HG03025 (cell line): ENCODE measurements around the gene EYA2.
"Not testable (repeated sequence)": the region's sequence is repeated elsewhere in the genome, so short reads cannot be mapped to it uniquely, and the experiment has no call there.

ENCODE experiments used
- ATAC-seq: cut with Tn5 transposase; IDR thresholded peaks from one replicate; pipeline ENCODE4 v1.9.1; 2021; ENCODE audit warnings: mild to moderate bottlenecking, moderate library complexity; ENCODE audit not compliant: unreplicated experiment, low FRiP score

EYA2 gene

DNA sequence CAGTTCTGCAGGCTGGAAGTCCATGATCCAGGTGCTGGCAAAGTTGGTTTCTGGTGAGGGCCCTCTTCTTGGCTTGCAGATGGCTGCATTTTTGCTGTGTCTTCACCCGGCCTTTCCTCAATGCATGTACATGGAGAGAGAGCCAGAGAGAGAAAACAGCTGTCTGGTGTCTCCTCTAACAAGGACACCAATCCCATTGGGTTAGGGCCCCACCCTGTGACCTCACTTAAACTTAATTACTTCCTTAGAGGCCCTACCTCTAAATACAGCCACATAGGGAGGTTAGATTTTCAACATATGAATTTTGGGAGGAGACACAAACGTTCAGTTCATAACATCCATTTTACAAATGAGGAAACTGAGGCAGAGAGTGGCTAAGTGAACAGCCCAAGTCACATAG is 259.4 kb downstream of the EYA2 start:
- ATAC-seq: no peak

DNA sequence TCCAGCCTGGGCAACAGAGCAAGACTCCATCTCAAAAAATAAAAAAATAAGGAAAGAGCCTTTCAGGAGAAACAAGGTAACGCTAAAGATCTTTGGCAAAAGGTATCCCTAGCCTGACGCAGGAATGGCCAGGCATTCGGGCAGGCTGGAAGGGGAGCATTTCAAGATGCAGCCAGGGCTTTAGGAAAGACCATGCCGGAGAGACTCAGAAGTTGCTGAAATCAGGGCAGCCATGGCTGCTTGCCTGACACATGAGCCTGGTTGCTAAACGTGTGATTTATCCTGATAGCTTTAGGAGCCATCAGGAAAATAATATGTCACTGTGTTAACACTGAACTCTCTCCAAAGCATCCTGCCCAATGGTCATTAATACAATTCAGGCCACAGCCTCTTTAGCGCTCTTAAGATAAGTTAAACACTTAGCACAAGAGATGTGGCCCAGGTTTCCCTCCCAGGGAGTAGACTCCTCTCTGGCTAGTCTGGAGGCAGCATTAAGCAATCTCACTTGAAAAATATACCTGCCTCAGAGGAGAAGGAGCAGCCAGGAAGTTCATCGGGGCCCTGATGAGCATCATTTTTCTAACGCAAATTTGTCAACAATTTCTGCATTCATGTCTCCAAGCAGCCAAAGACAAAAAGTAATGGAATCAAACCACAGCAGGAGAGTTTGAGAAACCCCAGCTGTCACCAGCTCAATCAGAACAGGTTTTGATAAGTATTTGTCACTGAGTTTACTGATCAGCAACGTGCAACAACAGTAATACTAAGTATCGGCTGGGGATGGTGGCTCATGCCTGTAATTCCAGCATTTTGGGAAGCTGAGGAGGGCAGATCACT is 261.9 kb downstream of the EYA2 start:
- no peak for ATAC-seq

DNA sequence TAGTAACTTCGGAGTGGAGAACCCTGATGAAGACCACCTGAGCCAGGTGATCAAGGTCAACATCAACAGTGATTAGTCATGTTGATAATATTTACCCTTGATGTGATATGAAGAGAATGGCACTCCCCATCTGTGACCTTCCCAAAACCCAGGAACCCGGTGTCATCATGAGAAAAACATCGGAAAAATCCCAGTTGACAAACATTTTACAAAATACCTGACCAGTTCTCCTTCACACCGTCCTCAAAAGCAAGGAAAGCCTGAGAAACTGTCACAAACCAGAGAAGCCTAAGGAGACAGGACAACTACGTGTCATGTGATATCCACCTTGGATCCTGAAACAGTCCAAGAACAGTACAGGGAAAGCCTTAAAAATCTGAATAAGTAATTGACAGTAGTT is 264.5 kb downstream of the EYA2 start:
- no peak for ATAC-seq

DNA sequence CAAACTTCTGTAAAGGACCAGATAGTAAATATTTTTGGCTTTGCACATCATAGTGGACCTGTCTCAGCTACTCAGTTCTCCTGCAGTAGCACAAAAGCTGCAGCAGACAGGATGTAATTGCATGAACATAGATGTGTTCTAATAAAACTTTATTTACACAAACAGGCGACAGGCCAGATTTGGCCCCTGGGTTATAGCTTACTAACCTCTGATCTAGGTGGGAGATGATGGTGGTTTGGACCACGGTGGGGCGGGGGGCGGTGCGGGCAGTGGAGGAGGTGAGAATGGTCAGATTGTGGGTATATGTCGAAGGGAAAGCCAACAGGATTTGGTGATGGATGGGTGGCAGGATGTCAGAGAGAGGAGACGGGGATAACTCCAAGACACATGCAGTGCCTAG is 265.6 kb downstream of the EYA2 start:
- ATAC-seq: no peak

DNA sequence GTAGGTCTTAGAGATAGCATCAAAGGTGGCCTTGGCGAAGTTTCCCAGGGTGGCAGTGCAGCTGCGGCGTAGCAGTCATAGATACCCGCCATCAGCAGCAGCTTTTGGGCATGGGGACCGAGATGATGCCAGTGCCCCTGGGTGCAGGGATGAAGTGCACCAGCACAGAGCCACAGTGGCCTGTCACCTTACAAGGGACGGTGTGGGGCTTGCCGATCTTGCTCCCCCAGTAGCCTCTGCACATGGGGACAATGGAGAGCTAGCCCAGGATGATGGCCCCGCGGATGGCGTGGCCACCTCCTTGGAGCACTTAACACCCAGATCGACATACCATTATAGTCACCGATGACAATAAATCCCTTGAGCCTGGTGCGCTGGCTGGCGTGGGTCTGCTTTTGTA is 266.3 kb downstream of the EYA2 start:
- no peak for ATAC-seq

DNA sequence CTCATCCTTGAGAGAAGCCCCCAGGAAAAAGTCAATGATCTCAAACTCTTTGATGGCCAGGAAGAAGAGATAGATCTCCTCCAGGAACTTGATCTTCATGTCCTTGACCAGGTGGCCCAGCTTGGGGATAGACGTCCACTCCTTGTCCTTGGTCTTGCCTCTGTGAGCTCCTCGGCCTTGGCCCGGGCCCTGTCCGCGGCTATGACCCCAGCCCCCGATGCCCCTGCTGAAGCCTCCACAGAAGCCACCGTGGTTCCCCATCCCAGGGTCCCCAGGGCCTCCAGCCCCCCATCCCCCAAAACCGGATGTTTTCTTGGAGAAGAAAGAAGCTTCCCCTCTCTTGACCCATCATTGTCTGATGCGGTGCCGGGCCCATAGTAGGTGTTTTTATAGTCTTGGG is 266.8 kb downstream of the EYA2 start:
- ATAC-seq: no peak

DNA sequence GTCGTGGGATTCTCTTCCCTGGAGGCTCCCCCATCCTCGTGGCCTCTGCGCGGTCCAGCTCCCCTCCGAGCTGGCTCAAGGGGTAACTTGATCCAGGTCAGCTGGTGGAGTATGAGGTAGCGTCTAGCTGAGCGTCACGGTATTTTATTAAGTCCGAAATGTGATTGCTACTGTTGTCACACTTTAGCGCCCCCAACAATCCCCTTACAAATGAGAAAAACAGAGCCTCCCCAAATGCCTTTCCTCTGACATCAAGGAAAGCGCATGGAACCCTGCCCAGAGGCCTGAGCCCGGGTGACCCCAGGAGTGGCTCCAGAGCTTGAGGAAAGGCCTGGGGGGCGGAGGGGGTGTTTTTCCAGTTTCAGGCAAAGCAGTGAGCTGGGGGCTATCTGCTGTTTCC is 269.5 kb downstream of the EYA2 start:
- ATAC-seq: no peak

DNA sequence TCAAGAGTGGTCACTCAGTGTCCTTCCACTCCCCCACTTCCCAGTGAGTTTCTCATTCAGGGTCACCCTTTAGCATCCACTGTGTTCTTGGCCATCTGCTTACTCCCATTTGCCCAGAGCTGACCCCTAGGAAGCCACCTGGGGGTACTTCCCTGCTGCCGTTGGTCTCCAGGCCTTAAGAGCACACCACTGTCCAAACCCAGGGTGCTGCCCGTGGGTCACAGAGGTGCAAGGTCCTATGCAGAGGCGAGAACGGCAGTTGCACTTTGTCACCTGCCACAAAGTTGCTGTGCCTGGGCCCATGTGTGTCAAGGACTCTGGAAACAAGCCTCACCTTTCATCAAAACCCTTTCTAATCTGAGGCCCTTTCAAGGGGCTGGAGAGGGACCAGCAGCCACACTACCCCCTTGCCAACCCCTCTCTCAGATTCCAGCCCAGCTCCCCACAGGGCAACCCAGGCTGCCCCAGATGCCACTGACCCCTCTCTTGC is 270.8 kb downstream of the EYA2 start:
- ATAC-seq: no peak

DNA sequence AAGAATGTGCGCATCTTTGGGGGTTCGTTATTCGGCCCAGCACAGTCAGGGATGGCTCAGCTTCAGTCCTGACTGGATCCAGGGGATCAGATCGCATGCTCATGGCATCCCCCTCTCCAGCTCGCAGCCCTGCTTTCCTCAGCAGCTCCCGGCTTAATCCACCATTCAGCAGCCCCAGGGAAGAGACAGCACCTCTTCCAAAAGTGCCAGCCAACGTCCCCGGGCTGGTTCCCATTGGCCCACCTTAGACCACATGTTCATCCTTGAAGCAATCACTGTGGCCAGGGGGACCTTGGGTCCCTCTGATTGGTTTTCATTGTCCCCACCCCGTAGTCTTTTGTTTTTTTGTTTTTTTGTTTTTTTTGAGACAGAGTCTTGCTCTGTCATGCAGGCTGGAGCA is 273.2 kb downstream of the EYA2 start:
- ATAC-seq: no peak

DNA sequence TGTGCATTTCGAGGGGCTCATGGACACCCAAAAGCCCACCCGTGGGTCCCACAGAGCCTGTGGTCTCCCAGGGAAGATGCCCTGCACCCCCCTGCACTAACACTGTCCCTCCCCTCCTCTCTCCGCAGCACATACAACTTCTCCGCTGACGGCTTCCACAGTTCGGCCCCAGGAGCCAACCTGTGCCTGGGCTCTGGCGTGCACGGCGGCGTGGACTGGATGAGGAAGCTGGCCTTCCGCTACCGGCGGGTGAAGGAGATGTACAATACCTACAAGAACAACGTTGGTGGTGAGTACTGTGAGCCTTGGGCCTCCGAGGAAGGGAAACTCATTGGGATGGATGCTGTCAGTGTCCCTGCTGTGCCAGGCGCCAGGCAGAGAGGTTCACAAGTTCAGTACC is 277.9 kb downstream of the EYA2 start:
- no peak for ATAC-seq

DNA sequence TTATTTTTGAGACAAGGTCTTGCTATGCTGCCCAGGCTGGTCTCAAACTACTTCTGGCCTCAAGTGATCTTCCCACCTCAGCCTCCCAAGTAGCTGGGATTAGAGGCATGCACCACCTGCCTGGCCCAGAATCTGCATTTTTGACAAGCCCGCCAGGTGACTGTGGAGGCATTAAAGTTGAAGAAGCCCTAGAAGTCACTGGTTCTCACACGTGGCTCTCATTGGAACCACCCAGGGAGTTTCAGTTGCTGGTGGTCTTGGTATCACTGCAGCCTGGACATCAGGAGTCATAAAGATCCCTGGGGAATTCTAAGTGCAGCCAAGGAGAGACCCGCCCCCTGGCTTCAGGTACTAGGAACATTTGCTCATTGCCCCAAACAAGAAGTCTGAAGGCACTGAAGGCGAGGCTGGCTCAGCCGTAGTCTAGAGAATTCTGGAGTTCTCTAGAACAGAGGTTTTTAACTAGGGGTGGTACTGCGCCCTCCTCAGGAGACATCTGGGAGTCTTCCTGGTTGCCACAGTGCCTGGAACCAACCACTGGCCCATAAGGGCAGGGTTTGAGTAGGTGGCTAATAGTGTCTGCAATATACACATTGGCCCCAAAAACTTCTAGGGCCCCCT is 279.1 kb downstream of the EYA2 start:
- ATAC-seq: no peak

DNA sequence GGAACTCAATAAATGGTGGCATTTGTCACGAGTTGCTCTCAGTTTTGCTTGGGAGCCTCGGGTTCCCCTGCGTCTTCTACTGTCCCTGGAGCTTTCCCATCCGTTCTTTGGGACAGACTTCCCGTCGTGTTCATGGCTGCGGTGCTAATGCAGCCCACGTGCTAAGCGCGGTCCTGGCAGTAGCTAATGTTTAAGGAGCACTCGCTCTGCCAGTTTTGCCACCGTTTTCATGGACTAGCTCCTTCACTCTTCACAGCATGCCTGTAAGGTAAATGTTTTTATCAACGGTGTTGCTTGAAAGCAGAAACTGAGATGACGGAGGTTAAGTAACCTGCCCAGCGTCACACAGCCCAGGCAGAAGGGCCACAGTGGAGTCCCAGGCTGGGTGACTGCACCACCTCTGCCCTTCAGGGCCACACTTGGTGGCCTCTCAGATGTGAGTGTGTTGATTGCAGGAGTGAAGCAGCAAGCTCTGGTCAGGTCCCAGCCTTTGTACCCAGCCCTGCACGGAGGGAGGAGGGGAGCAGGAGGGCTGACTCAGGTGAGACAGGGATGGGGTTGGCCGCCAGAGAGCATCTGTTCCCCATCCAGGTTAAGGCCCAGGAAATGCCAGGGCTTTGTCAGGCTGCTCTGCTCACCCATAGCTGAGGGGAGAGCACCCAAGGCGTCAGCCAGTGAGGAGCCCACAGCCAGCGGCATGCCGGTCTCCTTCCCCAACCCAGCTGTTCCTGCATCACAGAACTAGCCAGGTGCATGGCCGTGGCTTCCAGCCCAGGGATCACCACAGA is 280.0 kb downstream of the EYA2 start:
- ATAC-seq: no peak

DNA sequence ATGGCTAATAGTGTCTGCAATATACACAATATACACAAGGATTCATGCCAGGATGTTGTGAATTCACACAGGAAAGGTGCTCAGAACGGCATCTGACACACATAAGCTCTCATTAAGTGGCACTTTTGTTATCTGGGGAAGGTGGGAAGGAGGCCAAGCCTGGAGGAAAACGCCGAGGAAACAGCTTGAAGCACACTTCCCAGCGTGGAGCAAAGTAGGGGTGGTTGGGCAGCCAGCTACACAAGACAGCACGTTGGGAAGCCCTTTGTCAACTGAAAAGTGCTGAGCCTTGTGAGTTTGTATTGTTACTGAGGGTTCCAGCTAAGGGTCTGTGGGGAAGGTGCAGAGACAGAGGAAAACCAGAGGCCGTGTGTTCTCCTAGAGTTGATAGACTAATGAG is 280.9 kb downstream of the EYA2 start:
- no peak for ATAC-seq

DNA sequence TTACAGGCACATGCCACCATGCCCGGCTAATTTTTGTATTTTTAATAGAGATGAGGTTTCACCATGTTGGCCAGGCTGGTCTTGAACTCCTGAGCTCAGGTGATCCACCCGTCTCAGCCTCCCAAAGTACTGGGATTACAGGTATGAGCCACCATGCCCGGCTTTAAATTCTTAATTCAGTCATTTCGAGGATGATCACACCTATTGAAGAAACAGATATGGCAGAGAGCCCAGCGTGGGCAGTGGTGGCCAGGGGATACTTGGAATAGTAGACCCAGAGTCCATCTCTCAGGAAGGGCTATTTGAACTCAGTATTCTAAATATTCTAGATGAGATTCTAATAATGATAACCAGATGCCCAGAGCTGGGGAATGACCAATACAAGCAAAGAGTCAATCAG is 281.6 kb downstream of the EYA2 start:
- ATAC-seq: not testable (repeated sequence)

DNA sequence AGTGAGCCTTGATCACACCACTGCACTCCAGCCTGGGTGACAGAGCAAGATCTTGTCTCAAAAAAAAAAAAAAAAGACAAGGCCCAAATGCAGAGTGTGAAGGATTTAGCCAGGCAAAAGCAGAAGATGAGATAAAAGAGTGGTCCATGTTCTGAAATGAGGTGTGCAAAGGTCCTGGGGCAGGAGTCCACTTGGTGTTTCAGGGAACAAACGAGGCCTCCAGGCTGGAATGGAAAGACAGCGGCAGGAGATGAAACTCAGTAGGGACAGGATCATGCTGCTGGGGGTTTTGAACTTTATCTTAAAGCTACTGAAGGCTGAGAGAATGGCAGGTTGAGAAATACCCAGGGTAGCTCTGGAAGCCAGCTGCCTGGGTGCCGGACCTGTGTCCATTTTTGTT is 283.6 kb downstream of the EYA2 start:
- no peak for ATAC-seq

DNA sequence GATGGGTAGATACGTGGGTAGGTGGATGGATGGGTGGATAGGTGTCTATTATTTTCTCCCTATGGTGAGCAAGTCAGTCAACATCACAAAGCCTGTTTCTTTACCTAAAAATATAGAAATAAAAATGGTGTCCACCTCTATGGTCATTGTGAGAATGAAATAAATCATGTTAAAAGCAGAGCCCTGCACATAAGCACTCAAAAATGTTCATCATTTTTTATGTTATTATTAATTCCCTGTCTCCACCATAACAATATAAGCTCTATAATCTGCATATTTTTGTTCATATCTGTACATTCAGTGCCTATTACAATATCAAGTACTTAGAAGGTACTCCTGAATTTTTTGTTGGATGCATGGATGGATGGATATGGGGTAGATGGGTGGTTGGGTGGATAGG is 284.2 kb downstream of the EYA2 start:
- ATAC-seq: no peak

DNA sequence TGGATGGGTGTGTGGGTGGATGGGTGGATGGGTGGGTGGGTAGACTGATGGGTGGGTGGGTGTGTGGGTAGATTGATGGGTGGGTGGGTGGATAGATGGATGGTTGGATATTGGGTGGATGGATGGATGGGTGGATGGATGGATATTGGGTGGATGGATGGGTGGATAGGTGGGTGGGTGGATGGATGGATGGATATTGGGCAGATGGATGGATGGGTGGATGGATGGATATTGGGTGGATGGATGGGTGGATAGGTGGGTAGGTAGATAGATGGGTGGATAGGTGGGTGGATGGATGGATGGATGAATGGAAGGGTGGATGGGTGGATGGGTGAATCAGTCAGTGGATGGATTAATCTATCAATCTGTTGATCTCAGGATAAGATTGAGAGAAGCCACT is 284.6 kb downstream of the EYA2 start:
- no peak for ATAC-seq

DNA sequence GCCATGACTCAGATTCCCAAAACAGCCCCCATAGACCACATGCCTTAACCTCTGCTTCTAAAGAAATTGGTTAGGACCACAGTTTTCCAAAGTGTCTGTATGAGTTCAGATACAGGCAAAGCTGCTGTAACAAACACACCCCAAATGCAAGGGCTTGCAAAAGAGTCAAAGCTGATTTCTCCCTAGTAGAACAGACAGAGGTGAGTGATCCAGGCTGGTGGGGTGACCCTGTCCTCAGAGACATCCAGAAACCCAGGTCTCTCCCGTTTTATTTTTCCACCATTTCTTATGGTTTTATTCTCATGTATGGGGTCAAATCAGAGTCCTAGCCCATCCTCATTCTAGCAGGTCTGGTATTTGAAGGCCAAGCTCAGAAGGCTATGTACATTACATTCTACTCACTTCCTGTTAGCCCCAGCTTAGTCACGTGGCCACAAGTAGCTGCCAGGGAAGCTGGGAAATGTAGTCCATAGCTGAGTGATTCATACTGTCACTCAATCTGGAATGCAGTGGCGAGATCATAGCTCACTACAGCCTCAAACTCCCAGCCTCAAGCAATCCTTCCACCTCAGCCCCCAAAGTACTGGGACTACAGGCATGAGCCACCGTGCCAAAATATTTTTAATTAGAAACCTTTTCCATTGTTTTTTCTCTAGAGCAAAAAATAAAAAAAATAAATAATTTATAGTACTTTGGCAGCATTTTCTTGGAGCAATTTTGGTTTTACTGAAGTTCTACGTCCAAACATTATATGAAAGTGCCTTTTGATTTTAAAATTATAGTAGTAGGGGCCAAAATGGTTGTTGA is 286.6 kb downstream of the EYA2 start:
- ATAC-seq: no peak

DNA sequence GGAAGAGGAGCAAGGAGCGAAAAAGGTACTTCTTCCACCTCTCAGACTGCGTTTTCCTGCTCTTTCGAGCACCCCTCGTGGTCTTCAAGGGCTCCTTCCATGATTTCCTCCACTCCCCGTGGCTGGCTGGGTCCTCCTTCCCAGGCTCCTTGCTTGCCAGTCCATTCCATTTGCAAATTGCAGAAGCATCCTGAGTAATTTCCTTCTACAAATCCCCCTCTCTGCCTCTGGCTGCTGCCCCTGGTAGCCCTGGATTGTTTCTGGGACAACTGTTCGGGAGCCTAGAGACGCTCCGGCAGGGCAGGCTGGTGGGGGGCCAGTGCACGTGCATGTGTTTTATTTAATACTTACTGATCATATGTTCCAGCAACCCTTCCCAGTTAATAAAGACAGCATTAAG is 288.7 kb downstream of the EYA2 start:
- ATAC-seq: no peak

DNA sequence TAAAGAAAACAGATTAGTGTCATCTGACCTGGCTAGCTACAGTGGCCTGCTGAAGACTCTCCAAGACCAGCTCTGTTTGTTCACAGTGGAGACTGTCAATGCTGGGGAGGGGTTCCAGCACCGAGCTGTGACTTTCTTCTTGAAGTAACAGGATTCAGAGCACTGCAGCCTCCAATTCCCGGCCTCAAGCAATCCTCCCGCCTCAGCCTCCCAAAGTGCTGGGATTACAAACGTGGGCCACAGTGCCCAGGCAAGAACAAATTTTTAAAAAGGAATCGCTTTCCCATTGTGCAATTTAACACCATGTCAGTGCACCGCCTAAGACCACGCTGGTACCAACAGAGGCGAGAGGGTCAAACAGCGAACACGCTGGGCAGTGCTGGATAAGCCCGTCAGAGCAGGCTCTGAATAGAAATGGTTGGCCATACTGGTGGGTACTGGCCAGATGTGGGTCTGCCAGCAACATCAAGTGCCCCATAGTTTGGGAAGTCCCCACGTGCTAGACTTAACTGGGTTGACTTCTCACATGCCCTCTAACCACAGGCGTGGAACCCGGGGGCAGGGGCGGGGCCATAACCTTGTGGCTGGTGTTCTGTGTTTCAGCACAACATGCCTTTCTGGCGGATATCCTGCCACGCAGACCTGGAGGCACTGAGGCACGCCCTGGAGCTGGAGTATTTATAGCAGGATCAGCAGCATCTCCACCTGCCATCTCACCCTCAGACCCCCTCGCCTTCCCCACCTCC is 293.0 kb downstream of the EYA2 start:
- ATAC-seq: no peak
